ENCODE measurements around the gene PARD3. TPM values are rescaled to one million over a fixed set of nuclear protein-coding genes. Genes with fewer than 3 reads are reported as not detected.

The PARD3 gene
- total RNA-seq, 1 donor from 2014 or later: 88.7 TPM

DNA sequence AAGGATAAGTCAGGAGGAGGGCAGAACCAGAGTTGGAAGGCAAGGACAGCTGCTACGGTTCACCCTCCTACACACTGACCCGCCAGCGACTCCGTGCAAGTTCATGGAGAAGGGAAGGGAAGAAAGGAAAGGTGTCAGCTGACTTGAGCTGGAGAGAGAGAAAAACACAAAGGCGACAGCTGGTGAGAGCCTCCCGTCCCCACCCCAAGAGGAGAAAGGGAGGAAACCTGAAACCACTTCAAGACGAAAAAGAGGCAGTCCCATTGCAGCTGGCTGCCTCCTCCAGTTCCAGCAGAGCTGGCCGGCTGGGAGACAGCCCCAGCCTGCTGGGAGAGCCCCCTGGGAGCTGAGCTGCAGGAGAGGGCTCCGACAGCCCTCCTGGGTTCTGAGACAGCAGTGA is 75.2 kb downstream of the PARD3 start:
- Histone ChIP-seq H3K36me3 (ENCODE audit: control insufficient read depth in 3 of 3, insufficient read depth in 3 of 3, low read length in 3 of 3) (no peaks in the 10 kb centered on the region), H3K4me3 (ENCODE audit: low read length in 3 of 3) (peak overlapping the region; percentile 46 to 57 (median 49)), H3K4me1 (ENCODE audit: control insufficient read depth in 3 of 3, insufficient read depth in 3 of 3, low read length in 3 of 3) (peaks cover 25 to 31% (median 29%) of the 10 kb centered on the region in 3 donors), H3K27ac (ENCODE audit: low read depth, low read length) (peak overlapping the region; percentile 46), H3K27me3 (ENCODE audit: control insufficient read depth in 3 of 3, insufficient read depth in 3 of 3, low read length in 3 of 3) (no peaks in the 10 kb centered on the region), H3K9me3 (ENCODE audit: control insufficient read depth in 3 of 3, low read length in 3 of 3) (no peaks in the 10 kb centered on the region), H3K9ac (ENCODE audit: low read depth in 1 of 3, low read length in 3 of 3) (peak overlapping the region in 2 of 3 donors; percentile 29 to 63)

DNA sequence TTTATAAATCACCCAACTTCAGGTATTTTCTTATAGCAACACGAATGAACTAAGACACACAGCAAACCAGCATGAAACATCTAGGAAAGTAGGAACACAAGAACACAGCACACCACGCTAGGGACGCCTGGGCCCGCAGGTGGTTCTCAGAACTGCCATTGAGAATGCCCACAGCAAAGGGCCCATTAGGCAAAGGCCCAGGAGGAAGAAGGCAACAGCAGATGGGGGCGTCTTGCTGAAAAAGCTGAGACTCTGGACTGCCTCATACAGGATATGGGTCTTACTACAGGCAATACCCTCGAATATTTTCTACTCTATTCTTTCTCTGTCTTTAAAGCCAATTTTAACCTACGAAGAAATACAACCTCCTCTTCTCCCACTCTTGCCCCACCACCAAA is 77.3 kb downstream of the PARD3 start:
- Histone ChIP-seq H3K9me3 (ENCODE audit: control insufficient read depth in 3 of 3, low read length in 3 of 3) (no peaks in the 10 kb centered on the region), H3K4me1 (ENCODE audit: control insufficient read depth in 3 of 3, insufficient read depth in 3 of 3, low read length in 3 of 3) (peaks cover 19 to 21% (median 20%) of the 10 kb centered on the region in 3 donors), H3K4me3 (ENCODE audit: low read length in 3 of 3) (no peak overlapping the region), H3K27ac (ENCODE audit: low read depth, low read length) (no peak overlapping the region), H3K9ac (ENCODE audit: low read depth in 1 of 3, low read length in 3 of 3) (no peak overlapping the region), H3K36me3 (ENCODE audit: control insufficient read depth in 3 of 3, insufficient read depth in 3 of 3, low read length in 3 of 3) (no peaks in the 10 kb centered on the region), H3K27me3 (ENCODE audit: control insufficient read depth in 3 of 3, insufficient read depth in 3 of 3, low read length in 3 of 3) (no peaks in the 10 kb centered on the region)

GRCh38 chr10:34736976-34737771 is 77.9 kb downstream of the PARD3 start:
- Histone ChIP-seq H3K9me3 (ENCODE audit: control insufficient read depth in 3 of 3, low read length in 3 of 3) (no peaks in the 10 kb centered on the region), H3K36me3 (ENCODE audit: control insufficient read depth in 3 of 3, insufficient read depth in 3 of 3, low read length in 3 of 3) (no peaks in the 10 kb centered on the region), H3K27ac (ENCODE audit: low read depth, low read length) (no peak overlapping the region), H3K27me3 (ENCODE audit: control insufficient read depth in 3 of 3, insufficient read depth in 3 of 3, low read length in 3 of 3) (no peaks in the 10 kb centered on the region), H3K4me1 (ENCODE audit: control insufficient read depth in 3 of 3, insufficient read depth in 3 of 3, low read length in 3 of 3) (peaks cover 19 to 22% (median 20%) of the 10 kb centered on the region in 3 donors), H3K4me3 (ENCODE audit: low read length in 3 of 3) (no peak overlapping the region), H3K9ac (ENCODE audit: low read depth in 1 of 3, low read length in 3 of 3) (no peak overlapping the region)

DNA sequence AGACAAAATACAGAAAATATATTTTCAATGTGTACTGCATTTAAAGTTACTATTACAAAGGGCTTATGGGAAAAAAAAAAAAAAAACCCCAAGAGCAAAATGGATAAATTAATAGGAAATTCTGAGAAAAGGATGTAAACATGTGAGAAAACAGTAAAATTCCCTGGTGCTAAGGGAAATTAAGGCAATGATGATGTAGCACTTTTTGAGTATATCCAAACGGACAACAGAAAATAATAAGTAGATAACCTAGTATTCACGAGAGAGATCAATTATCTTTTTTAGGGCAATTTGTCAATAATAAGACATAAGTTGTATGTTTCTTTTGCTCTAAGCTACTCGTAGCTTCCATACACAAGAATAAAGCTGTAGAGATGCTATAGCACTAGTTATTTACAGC is 80.2 kb downstream of the PARD3 start:
- H3K27ac ChIP-seq (ENCODE audit: low read depth, low read length): no peak overlapping the region
- no peak overlapping the region for H3K9ac ChIP-seq (ENCODE audit: low read depth in 1 of 3, low read length in 3 of 3)
- no peaks in the 10 kb centered on the region for H3K36me3 ChIP-seq (ENCODE audit: control insufficient read depth in 3 of 3, insufficient read depth in 3 of 3, low read length in 3 of 3)
- H3K4me3 ChIP-seq (ENCODE audit: low read length in 3 of 3): no peak overlapping the region
- no peaks in the 10 kb centered on the region for H3K9me3 ChIP-seq (ENCODE audit: control insufficient read depth in 3 of 3, low read length in 3 of 3)
- no peaks in the 10 kb centered on the region for H3K27me3 ChIP-seq (ENCODE audit: control insufficient read depth in 3 of 3, insufficient read depth in 3 of 3, low read length in 3 of 3)
- H3K4me1 ChIP-seq (ENCODE audit: control insufficient read depth in 3 of 3, insufficient read depth in 3 of 3, low read length in 3 of 3): peaks cover 12 to 16% (median 13%) of the 10 kb centered on the region in 3 donors

DNA sequence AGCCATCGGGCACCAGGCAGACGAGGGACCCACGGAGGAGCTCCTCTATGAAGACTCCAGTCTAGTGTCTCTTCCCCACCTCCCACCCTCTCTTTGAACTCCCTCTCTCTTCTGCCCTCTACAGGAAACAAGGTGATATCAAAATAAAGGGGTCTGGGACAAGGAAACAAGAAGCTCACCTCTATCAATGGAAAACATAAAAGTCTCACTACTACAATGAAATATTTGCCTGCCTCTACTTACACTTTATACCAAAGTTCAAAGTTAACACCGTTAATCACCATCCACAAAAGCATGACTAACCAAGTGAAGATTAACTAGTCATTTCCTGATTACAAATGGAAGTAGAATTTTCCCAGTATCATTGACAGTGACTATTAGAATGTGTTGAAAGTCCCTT is 82.2 kb downstream of the PARD3 start:
- H3K27ac ChIP-seq (ENCODE audit: low read depth, low read length): no peak overlapping the region
- H3K36me3 ChIP-seq (ENCODE audit: control insufficient read depth in 3 of 3, insufficient read depth in 3 of 3, low read length in 3 of 3): no peaks in the 10 kb centered on the region
- no peaks in the 10 kb centered on the region for H3K9me3 ChIP-seq (ENCODE audit: control insufficient read depth in 3 of 3, low read length in 3 of 3)
- H3K27me3 ChIP-seq (ENCODE audit: control insufficient read depth in 3 of 3, insufficient read depth in 3 of 3, low read length in 3 of 3): no peaks in the 10 kb centered on the region
- no peak overlapping the region for H3K4me3 ChIP-seq (ENCODE audit: low read length in 3 of 3)
- peaks cover 4 to 11% (median 10%) of the 10 kb centered on the region in 3 donors for H3K4me1 ChIP-seq (ENCODE audit: control insufficient read depth in 3 of 3, insufficient read depth in 3 of 3, low read length in 3 of 3)
- no peak overlapping the region for H3K9ac ChIP-seq (ENCODE audit: low read depth in 1 of 3, low read length in 3 of 3)

- Histone ChIP-seq H3K9me3 (ENCODE audit: control insufficient read depth in 3 of 3, low read length in 3 of 3) (no peaks in the 10 kb centered on the region), H3K27ac (ENCODE audit: low read depth, low read length) (no peak overlapping the region), H3K36me3 (ENCODE audit: control insufficient read depth in 3 of 3, insufficient read depth in 3 of 3, low read length in 3 of 3) (no peaks in the 10 kb centered on the region), H3K4me3 (ENCODE audit: low read length in 3 of 3) (no peak overlapping the region), H3K4me1 (ENCODE audit: control insufficient read depth in 3 of 3, insufficient read depth in 3 of 3, low read length in 3 of 3) (peaks cover 5 to 14% (median 6%) of the 10 kb centered on the region in 3 donors), H3K27me3 (ENCODE audit: control insufficient read depth in 3 of 3, insufficient read depth in 3 of 3, low read length in 3 of 3) (no peaks in the 10 kb centered on the region), H3K9ac (ENCODE audit: low read depth in 1 of 3, low read length in 3 of 3) (no peak overlapping the region)
These were observed 83.0 kb downstream of the PARD3 start for GRCh38 chr10:34731885-34732701.

GRCh38 chr10:34731213-34731612 is 83.9 kb downstream of the PARD3 start:
- no peak overlapping the region for H3K27ac ChIP-seq (ENCODE audit: low read depth, low read length)
- no peaks in the 10 kb centered on the region for H3K36me3 ChIP-seq (ENCODE audit: control insufficient read depth in 3 of 3, insufficient read depth in 3 of 3, low read length in 3 of 3)
- H3K9ac ChIP-seq (ENCODE audit: low read depth in 1 of 3, low read length in 3 of 3): no peak overlapping the region
- H3K9me3 ChIP-seq (ENCODE audit: control insufficient read depth in 3 of 3, low read length in 3 of 3): no peaks in the 10 kb centered on the region
- H3K4me3 ChIP-seq (ENCODE audit: low read length in 3 of 3): no peak overlapping the region
- peaks cover 2 to 15% (median 6%) of the 10 kb centered on the region in 3 donors for H3K4me1 ChIP-seq (ENCODE audit: control insufficient read depth in 3 of 3, insufficient read depth in 3 of 3, low read length in 3 of 3)
- no peaks in the 10 kb centered on the region for H3K27me3 ChIP-seq (ENCODE audit: control insufficient read depth in 3 of 3, insufficient read depth in 3 of 3, low read length in 3 of 3)

DNA sequence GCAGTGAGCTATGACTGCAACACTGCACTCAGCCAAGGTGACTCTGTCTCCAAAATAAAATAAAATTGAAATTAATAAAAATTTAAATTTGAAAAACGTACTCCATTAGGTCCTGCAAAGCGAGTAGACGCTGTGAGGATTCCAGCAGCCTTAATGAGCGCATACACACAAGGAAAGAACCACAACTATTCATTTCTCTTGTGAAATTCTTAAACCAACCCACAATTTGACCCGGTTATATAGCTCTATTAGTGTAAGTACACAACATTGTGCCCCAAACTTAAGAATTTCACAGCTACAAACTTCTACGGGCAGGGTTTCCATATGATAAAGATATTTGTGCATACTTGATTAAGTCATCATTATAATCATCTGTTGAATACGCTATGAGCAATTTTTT is 84.4 kb downstream of the PARD3 start:
- H3K4me1 ChIP-seq (ENCODE audit: control insufficient read depth in 3 of 3, insufficient read depth in 3 of 3, low read length in 3 of 3): peaks cover 2 to 15% (median 6%) of the 10 kb centered on the region in 3 donors
- no peak overlapping the region for H3K4me3 ChIP-seq (ENCODE audit: low read length in 3 of 3)
- H3K9me3 ChIP-seq (ENCODE audit: control insufficient read depth in 3 of 3, low read length in 3 of 3): no peaks in the 10 kb centered on the region
- H3K9ac ChIP-seq (ENCODE audit: low read depth in 1 of 3, low read length in 3 of 3): no peak overlapping the region
- no peaks in the 10 kb centered on the region for H3K36me3 ChIP-seq (ENCODE audit: control insufficient read depth in 3 of 3, insufficient read depth in 3 of 3, low read length in 3 of 3)
- no peaks in the 10 kb centered on the region for H3K27me3 ChIP-seq (ENCODE audit: control insufficient read depth in 3 of 3, insufficient read depth in 3 of 3, low read length in 3 of 3)
- H3K27ac ChIP-seq (ENCODE audit: low read depth, low read length): no peak overlapping the region

DNA sequence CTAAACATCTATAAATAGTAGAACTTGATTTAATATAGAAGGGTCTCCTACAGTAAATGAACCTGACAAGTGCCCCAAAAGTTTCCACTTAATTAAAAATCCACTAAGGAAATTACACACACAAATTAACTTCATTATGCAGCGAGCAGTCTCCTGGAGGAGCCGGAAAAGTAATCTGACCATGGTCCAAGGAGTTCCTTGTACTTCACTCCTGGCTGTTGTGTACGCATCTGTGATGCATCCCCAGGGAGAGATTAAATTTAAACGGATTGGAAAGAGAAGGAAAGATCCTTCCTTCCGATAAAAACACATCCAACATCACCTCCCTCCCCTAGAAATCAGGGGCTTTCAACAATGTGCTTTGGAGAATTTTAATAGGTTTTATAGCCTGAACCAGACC is 85.5 kb downstream of the PARD3 start:
- Histone ChIP-seq H3K9ac (ENCODE audit: low read depth in 1 of 3, low read length in 3 of 3) (no peak overlapping the region), H3K9me3 (ENCODE audit: control insufficient read depth in 3 of 3, low read length in 3 of 3) (no peaks in the 10 kb centered on the region), H3K4me3 (ENCODE audit: low read length in 3 of 3) (no peak overlapping the region), H3K4me1 (ENCODE audit: control insufficient read depth in 3 of 3, insufficient read depth in 3 of 3, low read length in 3 of 3) (peaks cover 5 to 18% (median 8%) of the 10 kb centered on the region in 3 donors), H3K36me3 (ENCODE audit: control insufficient read depth in 3 of 3, insufficient read depth in 3 of 3, low read length in 3 of 3) (no peaks in the 10 kb centered on the region), H3K27ac (ENCODE audit: low read depth, low read length) (no peak overlapping the region), H3K27me3 (ENCODE audit: control insufficient read depth in 3 of 3, insufficient read depth in 3 of 3, low read length in 3 of 3) (no peaks in the 10 kb centered on the region)

DNA sequence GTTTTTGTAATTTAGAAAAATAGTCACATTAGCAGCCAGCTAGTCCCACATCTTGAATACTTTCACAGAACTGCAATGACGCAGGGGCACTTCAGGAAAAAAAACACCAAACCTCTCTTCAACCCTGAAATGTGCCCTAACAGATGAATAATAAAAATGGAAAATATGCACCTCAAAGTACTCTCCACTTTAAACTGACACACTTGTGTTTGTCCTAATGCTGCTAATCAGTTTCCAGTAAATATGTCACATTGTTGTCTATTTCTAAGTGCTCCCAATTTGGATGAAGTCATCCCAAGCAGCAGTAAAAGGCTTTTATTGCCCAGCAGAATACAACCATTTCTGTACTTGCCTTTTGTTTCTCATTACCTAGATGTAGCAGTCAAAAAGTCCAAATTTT is 86.7 kb downstream of the PARD3 start:
- Histone ChIP-seq H3K36me3 (ENCODE audit: control insufficient read depth in 3 of 3, insufficient read depth in 3 of 3, low read length in 3 of 3) (no peaks in the 10 kb centered on the region), H3K4me1 (ENCODE audit: control insufficient read depth in 3 of 3, insufficient read depth in 3 of 3, low read length in 3 of 3) (peaks cover 15 to 26% (median 17%) of the 10 kb centered on the region in 3 donors), H3K9me3 (ENCODE audit: control insufficient read depth in 3 of 3, low read length in 3 of 3) (no peaks in the 10 kb centered on the region), H3K27ac (ENCODE audit: low read depth, low read length) (no peak overlapping the region), H3K27me3 (ENCODE audit: control insufficient read depth in 3 of 3, insufficient read depth in 3 of 3, low read length in 3 of 3) (no peaks in the 10 kb centered on the region), H3K9ac (ENCODE audit: low read depth in 1 of 3, low read length in 3 of 3) (no peak overlapping the region), H3K4me3 (ENCODE audit: low read length in 3 of 3) (no peak overlapping the region)

Measured in skeletal muscle tissue (tissue), 4 donors.